HUES6 (cell line): ENCODE data around the gene ZNF276.
A peak's percentile ranks its signal among the peaks of the same experiment; 100 is the strongest.
"Not testable (repeated sequence)": the region's sequence is repeated elsewhere in the genome, so short reads cannot be mapped to it uniquely, and the experiment has no call there.

Source experiments
- H3K27ac ChIP-seq: 2 replicates; pipeline ENCODE4 v1.7.0; 2013; ENCODE audit warnings: low read depth, mild to moderate bottlenecking, low read length, inconsistent platforms
- H3K27me3 ChIP-seq: 2 replicates; pipeline ENCODE4 v1.6.1; 2013; ENCODE audit warnings: low read length; ENCODE audit not compliant: control insufficient read depth, insufficient read depth
- H3K36me3 ChIP-seq: 2 replicates; pipeline ENCODE4 v1.6.1; 2013; ENCODE audit warnings: low read length; ENCODE audit not compliant: control insufficient read depth, insufficient read depth
- H3K4me1 ChIP-seq: 2 replicates; pipeline ENCODE4 v1.6.1; 2013; ENCODE audit warnings: low read length; ENCODE audit not compliant: control insufficient read depth, insufficient read depth
- H3K4me3 ChIP-seq: 2 replicates; pipeline ENCODE4 v1.5.1; 2013; ENCODE audit warnings: low read depth, low read length
- H3K9ac ChIP-seq: one replicate; pipeline ENCODE4 v1.6.1; 2013; ENCODE audit warnings: mild to moderate bottlenecking, low read length
- H3K9me3 ChIP-seq: 2 replicates; pipeline ENCODE4 v1.6.1; 2013; ENCODE audit warnings: low read depth, low read length; ENCODE audit not compliant: control insufficient read depth, insufficient read depth

The ZNF276 gene

DNA sequence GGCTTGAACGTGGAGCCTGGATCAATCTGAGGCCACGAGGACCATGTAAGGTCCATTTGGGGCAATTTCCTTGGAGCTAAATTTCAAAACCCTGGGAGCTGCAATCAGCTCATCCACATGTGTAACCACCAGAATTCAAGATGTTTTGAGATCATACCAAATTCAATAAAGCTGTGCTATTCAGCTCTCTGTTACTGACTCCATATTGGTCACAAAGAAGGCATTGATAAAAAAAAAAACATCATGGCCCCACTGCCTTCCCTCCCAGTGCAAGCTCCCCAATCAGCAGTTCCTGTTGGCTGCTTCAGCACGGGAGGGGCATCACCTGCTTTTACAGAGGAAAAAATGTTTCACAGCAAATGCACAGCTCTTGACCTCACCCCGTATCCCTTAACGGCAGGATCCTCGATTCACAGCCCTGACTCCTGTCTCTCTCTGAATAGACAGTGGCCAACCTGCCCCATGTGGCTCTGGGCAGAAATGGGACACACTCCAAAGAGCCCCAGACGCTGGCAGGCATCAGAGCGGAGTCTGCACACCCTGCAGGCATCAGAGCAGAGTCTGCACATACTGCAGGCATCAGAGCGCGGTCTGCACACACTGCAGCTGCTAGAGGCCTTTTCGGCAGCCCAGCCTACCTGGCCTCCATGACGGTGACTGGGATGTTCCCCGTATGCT is 58.0 kb downstream of the ZNF276 start:
- Histone ChIP-seq H3K36me3 (peaks cover 76% of the 10 kb centered on the region), H3K9me3 (no peaks in the 10 kb centered on the region), H3K27me3 (no peaks in the 10 kb centered on the region), H3K9ac (peak overlapping the region; percentile 20), H3K4me3 (no peak overlapping the region), H3K4me1 (peaks cover 4% of the 10 kb centered on the region; the same call in 1 of the 2 replicates), H3K27ac (peak overlapping the region; percentile 18; the same call in 1 of the 2 replicates)

DNA sequence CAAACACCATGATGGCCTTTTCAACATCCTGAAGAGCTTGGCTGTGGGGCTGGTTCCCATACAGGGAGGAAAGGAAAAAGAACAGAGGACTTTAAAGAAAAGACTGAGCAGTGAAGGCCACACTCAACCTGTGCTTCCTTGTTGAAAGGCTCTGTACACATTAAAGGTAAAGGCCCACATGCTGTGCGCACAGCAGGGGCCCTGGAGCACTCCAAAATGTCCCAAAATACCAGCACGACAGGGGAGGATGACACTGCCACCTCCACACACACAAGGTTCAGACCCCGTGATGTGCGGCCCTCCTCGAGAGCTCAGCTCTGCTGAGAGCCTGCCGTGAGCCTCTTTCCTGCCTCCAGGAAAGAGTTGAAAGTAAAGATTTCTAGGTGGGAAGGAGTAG is 58.6 kb downstream of the ZNF276 start:
- H3K9me3 ChIP-seq: no peaks in the 10 kb centered on the region
- no peak overlapping the region for H3K4me3 ChIP-seq
- H3K4me1 ChIP-seq: peaks cover 4% of the 10 kb centered on the region; the same call in 1 of the 2 replicates
- peak overlapping the region; percentile 20 for H3K9ac ChIP-seq
- H3K36me3 ChIP-seq: peaks cover 78% of the 10 kb centered on the region
- H3K27ac ChIP-seq: peak overlapping the region; percentile 18; the same call in 1 of the 2 replicates
- H3K27me3 ChIP-seq: no peaks in the 10 kb centered on the region

DNA sequence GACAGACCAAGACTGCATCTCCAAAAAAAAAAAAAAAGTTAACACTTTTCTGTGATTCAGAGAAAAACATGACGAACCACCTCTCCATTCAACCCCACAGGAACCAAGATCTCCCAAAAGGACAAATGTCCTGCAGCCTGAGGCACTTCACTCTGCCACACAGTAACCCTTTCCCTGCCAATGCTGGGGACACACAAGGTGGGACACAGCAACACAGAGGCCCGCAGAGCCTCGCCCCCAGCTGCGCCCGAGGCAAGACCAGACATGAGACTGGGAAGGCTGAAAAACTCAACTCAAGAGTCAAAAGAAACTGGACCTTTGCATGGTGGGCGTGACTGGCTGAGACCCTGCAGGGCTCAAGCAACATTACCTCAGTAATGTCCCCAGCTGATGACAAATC is 61.2 kb downstream of the ZNF276 start:
- no peak overlapping the region for H3K27ac ChIP-seq
- H3K27me3 ChIP-seq: no peaks in the 10 kb centered on the region
- H3K4me3 ChIP-seq: no peak overlapping the region
- H3K9ac ChIP-seq: no peak overlapping the region
- H3K36me3 ChIP-seq: peaks cover 85% of the 10 kb centered on the region
- peaks cover 4% of the 10 kb centered on the region; the same call in 1 of the 2 replicates for H3K4me1 ChIP-seq
- H3K9me3 ChIP-seq: no peaks in the 10 kb centered on the region

DNA sequence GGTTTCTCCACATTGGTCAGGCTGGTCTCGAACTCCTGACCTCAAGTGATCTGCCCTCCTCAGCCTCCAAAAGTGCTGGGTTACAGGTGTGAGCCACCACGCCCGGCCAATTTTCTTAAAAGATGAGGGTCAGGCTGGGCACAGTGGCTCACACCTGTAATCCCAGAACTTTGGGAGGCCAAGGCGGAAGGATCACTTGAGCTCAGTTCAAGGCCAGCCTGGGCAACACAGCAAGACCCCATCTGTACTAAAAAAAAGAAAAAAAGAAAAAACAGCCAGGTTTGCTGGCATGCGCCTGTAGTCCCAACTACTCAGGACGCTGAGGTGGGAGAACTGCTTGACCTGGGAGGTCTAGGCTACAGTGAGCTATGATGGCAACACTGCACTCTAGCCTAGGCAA is 62.6 kb downstream of the ZNF276 start:
- H3K36me3 ChIP-seq: peaks cover 86% of the 10 kb centered on the region
- not testable (repeated sequence) for H3K27ac ChIP-seq, H3K27me3 ChIP-seq, H3K9ac ChIP-seq, H3K4me3 ChIP-seq, H3K9me3 ChIP-seq, H3K4me1 ChIP-seq

DNA sequence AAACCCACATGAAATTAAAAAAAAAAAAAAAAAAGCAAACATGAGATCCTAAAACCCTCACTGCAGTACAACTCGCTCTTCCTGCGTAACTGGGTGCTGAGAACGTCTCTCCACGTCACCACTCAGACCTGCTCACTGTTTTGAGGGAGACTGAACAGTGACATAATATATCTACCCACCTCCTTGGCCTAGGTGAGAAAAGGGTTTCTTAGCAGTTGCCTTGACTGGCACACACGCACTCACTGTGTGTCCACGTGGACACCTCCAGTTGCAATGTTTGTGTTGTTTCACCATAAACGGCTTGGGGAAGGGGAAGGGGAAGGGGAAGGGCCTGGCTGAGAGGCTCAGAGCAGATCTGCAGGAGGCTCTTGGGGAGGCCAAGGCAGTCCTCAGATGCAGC is 63.1 kb downstream of the ZNF276 start:
- Histone ChIP-seq H3K9ac (no peak overlapping the region), H3K9me3 (no peaks in the 10 kb centered on the region), H3K27me3 (no peaks in the 10 kb centered on the region), H3K27ac (no peak overlapping the region), H3K4me1 (peaks cover 4% of the 10 kb centered on the region; the same call in 1 of the 2 replicates), H3K4me3 (no peak overlapping the region), H3K36me3 (peaks cover 86% of the 10 kb centered on the region)

DNA sequence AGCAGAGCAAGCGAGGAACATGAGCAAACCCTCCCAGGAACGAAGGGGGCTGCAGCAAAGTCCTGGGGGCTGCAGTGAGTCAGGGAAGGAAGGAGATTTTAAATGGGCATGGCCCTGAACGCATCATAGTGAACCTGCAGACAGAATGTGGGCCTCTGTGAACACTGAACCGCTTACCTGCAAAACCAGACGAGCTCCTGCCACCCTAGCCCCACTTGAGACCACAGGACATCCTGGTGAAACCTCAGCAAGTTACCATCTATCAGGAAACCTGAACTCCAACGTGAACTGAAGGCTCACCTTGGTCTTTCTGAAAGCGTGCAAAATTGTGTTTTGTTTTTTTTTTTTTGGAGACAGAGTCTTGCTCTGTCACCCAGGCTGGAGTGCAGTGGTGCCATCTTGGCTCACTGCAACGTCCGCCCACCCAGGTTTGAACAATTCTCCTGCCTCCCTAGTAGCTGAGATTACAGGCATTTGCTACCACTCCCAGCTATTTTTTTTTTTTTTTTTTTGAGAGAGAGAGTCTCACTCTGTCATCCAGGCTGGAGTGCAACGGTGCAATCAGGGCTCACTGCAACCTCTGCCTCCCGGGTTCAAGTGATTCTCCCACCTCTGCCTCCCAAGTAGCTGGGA is 64.3 kb downstream of the ZNF276 start:
- H3K9me3 ChIP-seq: no peaks in the 10 kb centered on the region
- H3K36me3 ChIP-seq: peaks cover 85% of the 10 kb centered on the region
- H3K27ac ChIP-seq: no peak overlapping the region
- no peaks in the 10 kb centered on the region for H3K27me3 ChIP-seq
- no peak overlapping the region for H3K4me3 ChIP-seq
- no peaks in the 10 kb centered on the region for H3K4me1 ChIP-seq
- no peak overlapping the region for H3K9ac ChIP-seq

DNA sequence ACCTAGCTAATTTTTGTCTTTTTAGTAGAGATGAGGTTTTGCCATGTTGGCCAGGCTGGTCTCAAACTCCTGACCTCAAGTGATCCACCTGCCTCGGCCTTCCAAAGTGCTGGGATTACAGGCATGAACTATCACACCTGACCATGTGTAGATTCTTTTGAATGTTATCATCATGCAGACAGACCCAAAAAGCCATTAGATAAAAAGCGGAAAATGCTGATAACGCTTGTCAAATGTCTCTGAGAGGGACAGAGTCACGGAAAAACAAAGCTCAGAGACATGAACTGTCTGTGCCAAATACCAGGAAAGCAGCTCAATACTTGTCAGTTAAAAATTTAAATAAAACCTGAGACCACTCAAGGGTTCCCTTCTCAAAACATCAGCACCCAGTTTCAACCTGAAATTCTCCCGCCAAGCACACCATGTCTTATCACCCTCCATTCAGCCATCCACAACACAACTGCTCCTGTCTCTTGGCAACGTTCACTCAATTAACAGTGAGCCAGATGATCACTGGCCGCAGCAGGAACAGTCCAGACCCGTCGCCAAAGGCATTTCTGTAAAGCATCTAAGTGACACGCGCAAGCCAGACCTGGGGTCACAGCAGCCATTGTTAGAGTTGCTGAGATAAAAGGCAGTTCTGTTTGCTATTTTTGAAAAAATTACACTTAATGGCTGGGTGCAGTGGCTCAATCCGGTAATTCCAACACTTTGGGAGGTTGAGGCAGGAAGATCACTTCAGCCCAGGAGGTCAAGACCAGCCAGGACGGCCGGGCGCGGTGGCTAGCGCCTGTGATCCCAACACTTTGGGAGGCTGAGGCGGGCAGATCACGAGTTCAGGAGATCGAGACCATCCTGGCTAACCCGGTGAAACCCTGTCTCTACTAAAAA is 65.4 kb downstream of the ZNF276 start:
- Histone ChIP-seq H3K9me3 (no peaks in the 10 kb centered on the region), H3K4me1 (no peaks in the 10 kb centered on the region), H3K9ac (no peak overlapping the region), H3K4me3 (no peak overlapping the region), H3K36me3 (peaks cover 91% of the 10 kb centered on the region), H3K27me3 (no peaks in the 10 kb centered on the region), H3K27ac (no peak overlapping the region)

DNA sequence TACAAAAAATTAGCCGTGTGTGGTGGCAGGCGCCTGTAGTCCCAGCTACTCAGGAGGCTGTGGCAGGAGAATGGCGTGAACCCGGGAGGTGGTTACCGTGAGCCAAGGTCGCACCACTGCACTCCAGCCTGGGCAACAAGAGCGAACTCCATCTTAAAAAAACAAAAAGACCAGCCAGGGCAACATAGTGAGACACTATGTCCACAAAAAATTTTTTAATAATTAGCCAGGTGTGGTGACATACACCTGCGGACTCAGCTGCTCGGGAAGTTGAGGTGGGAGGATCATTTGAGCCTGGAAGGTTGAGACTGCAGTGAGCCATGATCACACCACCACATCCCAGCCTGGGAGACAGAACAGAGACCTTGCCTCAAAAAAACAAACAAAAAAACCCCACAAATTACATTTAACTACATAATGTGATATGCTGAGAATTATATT is 66.0 kb downstream of the ZNF276 start:
- no peak overlapping the region for H3K9ac ChIP-seq
- no peak overlapping the region for H3K4me3 ChIP-seq
- H3K27ac ChIP-seq: no peak overlapping the region
- no peaks in the 10 kb centered on the region for H3K27me3 ChIP-seq
- peaks cover 94% of the 10 kb centered on the region for H3K36me3 ChIP-seq
- no peaks in the 10 kb centered on the region for H3K9me3 ChIP-seq
- H3K4me1 ChIP-seq: no peaks in the 10 kb centered on the region
